ENCODE measurements around the gene ART1. TPM values are rescaled to one million over a fixed set of nuclear protein-coding genes. Genes with fewer than 3 reads are reported as not detected.

ART1 gene
- polyA plus RNA-seq, 1 donor (not counting 4 experiments of a cell fraction or from before 2014, with no cell fraction given): not detected

DNA sequence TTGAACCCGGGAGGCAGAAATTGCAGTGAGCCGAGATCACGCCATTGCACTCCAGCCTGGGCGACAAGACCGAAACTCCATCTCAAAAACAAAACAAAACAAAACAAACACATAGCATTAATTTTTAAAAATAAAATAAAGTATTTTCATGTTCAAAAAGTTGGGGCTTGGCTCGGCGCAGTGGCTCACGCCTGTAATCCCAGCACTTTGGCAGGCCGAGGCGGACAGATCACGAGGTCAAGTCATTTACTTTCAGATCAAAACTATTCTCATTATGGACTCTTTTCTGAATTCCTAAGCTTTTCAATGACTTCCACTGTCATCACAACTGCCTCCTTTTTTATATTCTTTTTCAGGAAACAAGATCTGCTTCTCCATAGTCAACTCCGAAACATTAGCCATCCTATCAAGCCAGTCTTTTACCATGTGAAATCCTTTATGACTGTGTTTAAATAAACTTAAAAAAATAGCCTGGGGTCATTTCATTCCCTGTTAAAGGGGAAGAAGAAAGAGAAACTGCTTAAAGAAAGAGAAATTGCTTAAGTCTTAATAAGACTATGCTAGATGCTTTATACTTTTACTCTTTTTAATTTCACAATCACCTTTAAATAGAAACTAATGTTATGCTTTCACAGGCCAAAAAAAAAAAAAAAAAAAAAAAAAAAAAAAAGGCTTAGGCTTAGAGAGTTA, 39.3 kb downstream of the ART1 start:
- Histone ChIP-seq H3K9ac (ENCODE audit: control insufficient read depth, extremely low read depth, insufficient read depth, low read length) (no peak overlapping the region), H3K36me3 (ENCODE audit: control insufficient read depth in 2 of 2, extremely low read depth in 1 of 2, insufficient read depth in 2 of 2, low read length in 2 of 2) (peaks cover 25 to 29% of the 10 kb centered on the region in 2 experiments), H2AFZ (ENCODE audit: control insufficient read depth, low read length) (no peak overlapping the region), H3K27me3 (ENCODE audit: control insufficient read depth, extremely low read depth, insufficient read depth, low read length) (no peaks in the 10 kb centered on the region), H3K9me3 (ENCODE audit: control insufficient read depth, low read depth, low read length) (no peaks in the 10 kb centered on the region), H3K4me2 (ENCODE audit: control insufficient read depth, extremely low read depth, insufficient read depth, low read depth, low read length) (no peak overlapping the region), H3K4me1 (ENCODE audit: control insufficient read depth, extremely low read depth, insufficient read depth, low read length) (no peaks in the 10 kb centered on the region), H3K4me3 (ENCODE audit: control insufficient read depth in 2 of 3, extremely low read depth in 1 of 3, insufficient read depth in 2 of 3, low read depth in 1 of 3, low read length in 3 of 3) (no peak overlapping the region), H3K27ac (ENCODE audit: control insufficient read depth, insufficient read depth, low read length) (no peak overlapping the region), H3K79me2 (ENCODE audit: control insufficient read depth, insufficient read depth, low read length) (no peaks in the 10 kb centered on the region), H3K9me1 (ENCODE audit: control insufficient read depth, extremely low read depth, insufficient read depth, low read length) (no peaks in the 10 kb centered on the region), H4K20me1 (ENCODE audit: control insufficient read depth, extremely low read depth, insufficient read depth, low read length) (no peaks in the 10 kb centered on the region)
- TF ChIP-seq, protein P1, sequence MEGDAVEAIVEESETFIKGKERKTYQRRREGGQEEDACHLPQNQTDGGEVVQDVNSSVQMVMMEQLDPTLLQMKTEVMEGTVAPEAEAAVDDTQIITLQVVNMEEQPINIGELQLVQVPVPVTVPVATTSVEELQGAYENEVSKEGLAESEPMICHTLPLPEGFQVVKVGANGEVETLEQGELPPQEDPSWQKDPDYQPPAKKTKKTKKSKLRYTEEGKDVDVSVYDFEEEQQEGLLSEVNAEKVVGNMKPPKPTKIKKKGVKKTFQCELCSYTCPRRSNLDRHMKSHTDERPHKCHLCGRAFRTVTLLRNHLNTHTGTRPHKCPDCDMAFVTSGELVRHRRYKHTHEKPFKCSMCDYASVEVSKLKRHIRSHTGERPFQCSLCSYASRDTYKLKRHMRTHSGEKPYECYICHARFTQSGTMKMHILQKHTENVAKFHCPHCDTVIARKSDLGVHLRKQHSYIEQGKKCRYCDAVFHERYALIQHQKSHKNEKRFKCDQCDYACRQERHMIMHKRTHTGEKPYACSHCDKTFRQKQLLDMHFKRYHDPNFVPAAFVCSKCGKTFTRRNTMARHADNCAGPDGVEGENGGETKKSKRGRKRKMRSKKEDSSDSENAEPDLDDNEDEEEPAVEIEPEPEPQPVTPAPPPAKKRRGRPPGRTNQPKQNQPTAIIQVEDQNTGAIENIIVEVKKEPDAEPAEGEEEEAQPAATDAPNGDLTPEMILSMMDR (optimal IDR thresholded peaks at IDR 0.05 in 1 of 3, IDR thresholded peaks at IDR 0.05 in 1 of 3, conservative IDR thresholded peaks at IDR 0.05 in 1 of 3; ENCODE audit: extremely low read depth in 1 of 3, insufficient read depth in 2 of 3, low read length in 3 of 3): no peak
- TF ChIP-seq EZH2 (IDR thresholded peaks at IDR 0.05; ENCODE audit: low read length): no peak
- DNase-seq (ENCODE audit: low read depth, low spot score) (no peak), FAIRE-seq (no peak)
- dilution Hi-C loops (cut with MboI; ENCODE audit: extremely low pct_ligation_motif_present, low sequenced_read_pairs): no loop called here

DNA sequence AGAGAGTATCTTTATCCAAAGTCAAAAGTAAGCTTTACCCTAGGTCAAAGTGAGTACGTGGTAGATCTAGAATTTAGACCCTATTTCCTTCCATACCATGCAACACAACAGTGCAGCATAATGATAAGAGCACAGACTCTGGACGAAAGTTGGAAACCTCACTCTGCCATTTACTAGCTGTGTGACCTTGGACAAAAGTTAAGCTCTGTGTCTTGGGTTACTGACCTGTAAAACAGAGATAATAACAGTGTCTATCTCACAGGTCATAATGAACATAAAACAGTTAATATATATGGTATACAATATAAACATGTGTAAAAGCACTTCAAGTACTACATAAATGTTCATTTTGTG, 39.9 kb downstream of the ART1 start:
- no peak for TF ChIP-seq EZH2 (IDR thresholded peaks at IDR 0.05; ENCODE audit: low read length)
- TF ChIP-seq, protein P1 (optimal IDR thresholded peaks at IDR 0.05 in 1 of 3, IDR thresholded peaks at IDR 0.05 in 1 of 3, conservative IDR thresholded peaks at IDR 0.05 in 1 of 3; ENCODE audit: extremely low read depth in 1 of 3, insufficient read depth in 2 of 3, low read length in 3 of 3): no peak
- dilution Hi-C loops (cut with MboI; ENCODE audit: extremely low pct_ligation_motif_present, low sequenced_read_pairs): no loop called here
- FAIRE-seq: no peak

More for the DNA sequence above, 39.9 kb downstream of the ART1 start:
- H3K4me2 ChIP-seq (ENCODE audit: control insufficient read depth, extremely low read depth, insufficient read depth, low read depth, low read length): no peak overlapping the region
- no peaks in the 10 kb centered on the region for H3K9me3 ChIP-seq (ENCODE audit: control insufficient read depth, low read depth, low read length)
- DNase-seq (ENCODE audit: low read depth, low spot score): no peak
- H3K27ac ChIP-seq (ENCODE audit: control insufficient read depth, insufficient read depth, low read length): no peak overlapping the region
- no peak overlapping the region for H3K4me3 ChIP-seq (ENCODE audit: control insufficient read depth in 2 of 3, extremely low read depth in 1 of 3, insufficient read depth in 2 of 3, low read depth in 1 of 3, low read length in 3 of 3)
- no peaks in the 10 kb centered on the region for H3K27me3 ChIP-seq (ENCODE audit: control insufficient read depth, extremely low read depth, insufficient read depth, low read length)
- peaks cover 24 to 27% of the 10 kb centered on the region in 2 experiments for H3K36me3 ChIP-seq (ENCODE audit: control insufficient read depth in 2 of 2, extremely low read depth in 1 of 2, insufficient read depth in 2 of 2, low read length in 2 of 2)
- no peaks in the 10 kb centered on the region for H4K20me1 ChIP-seq (ENCODE audit: control insufficient read depth, extremely low read depth, insufficient read depth, low read length)
- no peaks in the 10 kb centered on the region for H3K79me2 ChIP-seq (ENCODE audit: control insufficient read depth, insufficient read depth, low read length)
- no peak overlapping the region for H3K9ac ChIP-seq (ENCODE audit: control insufficient read depth, extremely low read depth, insufficient read depth, low read length)
- no peaks in the 10 kb centered on the region for H3K4me1 ChIP-seq (ENCODE audit: control insufficient read depth, extremely low read depth, insufficient read depth, low read length)
- no peaks in the 10 kb centered on the region for H3K9me1 ChIP-seq (ENCODE audit: control insufficient read depth, extremely low read depth, insufficient read depth, low read length)
- no peak overlapping the region for H2AFZ ChIP-seq (ENCODE audit: control insufficient read depth, low read length)
